GM21390 (cell line): ENCODE results near the gene CIC.

Source experiments
- ATAC-seq: cut with Tn5 transposase; IDR thresholded peaks from one replicate; pipeline ENCODE4 v1.9.1; 2021; ENCODE audit not compliant: unreplicated experiment

Gene CIC

GRCh38 chr19:42268704-42269477, at the start of gene CIC:
TSS of gene CIC (plus strand) at chr19:42269252. CDS start at chr19:42271784, 2,532 bp downstream.
- ATAC-seq, result peak; percentile 77

GRCh38 chr19:42219812-42220750, 49.0 kb upstream of the CIC start, which contains the start of gene ZNF526:
TSS of gene ZNF526 (plus strand) at chr19:42220312. CDS start at chr19:42224404, 4,092 bp downstream.
- peak; percentile 70 for ATAC-seq

DNA sequence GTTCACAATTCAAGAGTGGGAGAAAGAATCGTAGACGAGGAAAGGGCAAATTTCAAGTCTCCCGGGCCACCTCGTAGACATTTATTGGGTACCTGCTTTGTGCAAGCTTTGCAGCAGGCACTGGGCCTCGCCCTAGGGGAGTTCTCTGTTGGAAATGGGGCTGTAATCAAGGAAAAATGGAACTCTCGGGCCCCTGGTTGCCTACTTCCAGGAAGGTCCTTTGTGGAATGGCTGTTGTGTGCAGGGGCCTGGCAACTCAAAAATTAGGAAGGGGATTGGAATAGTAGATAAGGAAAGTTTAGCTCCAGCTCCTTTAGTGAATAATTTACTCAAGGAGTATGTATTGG, 48.3 kb upstream of the CIC start:
- no peak for ATAC-seq

DNA sequence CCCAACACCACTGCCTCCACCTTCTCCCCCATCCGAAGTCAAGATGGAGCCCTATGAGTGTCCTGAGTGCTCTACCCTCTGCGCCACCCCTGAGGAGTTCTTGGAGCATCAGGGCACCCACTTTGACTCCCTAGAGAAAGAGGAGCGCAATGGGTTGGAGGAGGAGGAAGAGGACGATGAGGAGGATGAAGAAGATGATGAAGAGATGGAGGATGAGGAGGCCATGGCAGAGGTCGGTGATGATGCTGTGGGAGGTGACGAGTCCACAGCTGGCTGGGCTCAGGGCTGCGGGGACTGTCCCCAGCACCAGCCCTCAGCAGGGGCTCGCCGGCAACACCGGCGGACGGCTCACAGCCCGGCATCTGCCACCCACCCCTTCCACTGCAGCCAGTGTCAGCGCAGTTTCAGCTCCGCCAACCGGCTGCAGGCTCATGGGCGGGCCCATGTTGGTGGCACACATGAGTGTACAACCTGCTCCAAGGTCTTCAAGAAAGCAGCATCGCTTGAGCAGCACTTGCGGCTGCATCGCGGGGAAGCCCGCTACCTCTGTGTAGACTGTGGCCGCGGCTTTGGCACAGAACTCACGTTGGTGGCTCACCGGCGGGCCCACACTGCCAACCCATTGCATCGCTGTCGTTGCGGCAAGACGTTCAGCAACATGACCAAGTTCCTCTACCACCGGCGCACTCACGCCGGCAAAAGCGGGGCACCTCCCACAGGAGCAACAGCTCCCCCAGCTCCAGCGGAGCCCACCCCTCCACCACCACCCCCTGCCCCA, 43.9 kb upstream of the CIC start:
- no peak for ATAC-seq

GRCh38 chr19:42225718-42226292, 43.2 kb upstream of the CIC start:
- ATAC-seq, result no peak

GRCh38 chr19:42226886-42227285, 42.2 kb upstream of the CIC start:
- no peak for ATAC-seq

- ATAC-seq, result no peak
Measured at GRCh38 chr19:42228641-42229040, 40.4 kb upstream of the CIC start.

DNA sequence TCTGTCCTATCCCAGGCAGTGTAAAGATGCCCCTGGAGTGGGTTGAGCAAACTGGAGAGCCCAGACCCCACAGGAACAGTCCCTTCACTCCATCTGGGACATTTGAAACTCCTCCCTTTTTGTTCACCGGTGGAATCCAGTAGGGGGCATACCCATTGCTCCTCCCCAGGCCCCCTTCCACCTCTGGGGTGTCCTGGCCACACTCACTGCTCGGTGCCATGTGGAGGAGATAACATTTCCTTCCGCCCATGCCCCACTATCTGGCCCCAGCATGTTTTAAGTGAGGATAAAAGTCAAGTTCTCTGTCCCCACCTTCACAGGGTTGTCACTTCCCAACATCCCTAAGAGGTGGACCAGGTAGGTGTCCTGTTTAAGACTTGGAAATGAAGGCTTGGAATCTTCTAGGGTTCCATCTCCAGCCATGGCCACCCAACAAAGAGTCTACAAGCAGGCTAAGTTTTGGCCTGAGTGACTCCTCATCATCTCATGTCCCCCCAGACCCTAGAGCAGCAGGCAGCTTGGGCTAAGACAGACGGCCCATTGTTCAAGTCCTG, 39.7 kb upstream of the CIC start:
- ATAC-seq, result no peak

DNA sequence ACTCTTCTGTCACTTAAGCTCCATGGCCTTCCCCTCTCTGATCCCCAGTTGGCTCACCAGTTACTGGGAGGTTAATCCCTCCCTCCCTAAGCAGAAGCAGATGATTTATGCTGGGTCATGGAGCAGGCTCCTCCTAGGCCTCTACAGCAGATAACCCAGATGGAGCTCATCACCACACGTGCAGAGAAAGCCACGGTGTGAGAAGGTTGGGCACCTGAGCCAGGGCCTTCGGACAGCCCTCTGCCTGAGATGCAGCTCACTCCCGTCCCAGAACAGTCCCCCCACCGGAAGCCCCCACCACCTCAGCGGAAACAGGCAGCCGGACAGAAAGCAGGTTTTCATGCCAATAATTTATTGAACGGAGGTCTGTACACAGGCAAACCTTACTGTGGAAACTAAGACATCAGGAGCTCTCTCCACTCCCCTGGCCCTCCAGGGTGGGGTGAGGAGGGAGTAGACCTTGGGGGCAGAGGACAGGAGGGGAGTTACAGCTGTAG, 39.1 kb upstream of the CIC start:
- ATAC-seq, result no peak

DNA sequence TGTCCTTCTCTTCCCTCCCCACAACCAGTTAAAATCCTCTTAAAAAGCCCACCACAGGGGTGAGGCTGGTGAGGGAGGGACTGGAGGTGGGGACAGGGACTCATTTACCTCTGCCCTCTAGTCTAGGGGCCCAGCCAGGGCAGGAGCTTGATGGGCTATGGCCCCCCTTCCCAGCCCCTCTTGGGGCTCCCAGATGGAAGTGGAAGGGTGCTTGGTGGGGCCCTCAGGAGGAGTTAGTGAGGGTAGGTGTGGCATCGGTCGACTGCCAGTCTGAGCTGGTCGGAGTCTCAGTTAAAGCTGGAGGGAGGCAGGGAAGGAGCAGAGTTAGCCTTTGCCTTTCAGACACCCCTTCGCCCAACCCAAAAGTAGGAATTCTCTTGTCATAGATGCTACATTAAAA, 38.5 kb upstream of the CIC start:
- no peak for ATAC-seq

DNA sequence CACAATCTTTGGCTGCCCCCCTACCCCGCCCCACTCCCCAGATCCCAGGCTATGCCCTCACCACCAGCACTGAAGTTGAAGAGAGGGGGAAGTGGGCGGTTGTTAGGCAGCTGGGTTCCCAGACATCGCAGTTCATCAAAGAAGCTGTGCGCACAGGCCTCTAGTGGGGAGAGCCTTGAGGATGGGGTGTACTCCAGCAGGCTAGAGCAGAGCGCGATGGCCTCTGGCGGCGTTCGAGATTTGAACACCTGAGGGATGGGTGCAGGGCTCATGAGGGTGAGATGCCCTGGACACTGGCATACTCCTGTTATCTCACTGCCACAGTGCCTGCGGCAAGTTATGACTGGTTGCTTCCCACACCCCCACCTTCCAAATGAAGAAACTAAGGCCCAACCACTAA, 36.6 kb upstream of the CIC start:
- no peak for ATAC-seq

- ATAC-seq, result no peak
Measured at GRCh38 chr19:42233106-42233505, 35.9 kb upstream of the CIC start.

DNA sequence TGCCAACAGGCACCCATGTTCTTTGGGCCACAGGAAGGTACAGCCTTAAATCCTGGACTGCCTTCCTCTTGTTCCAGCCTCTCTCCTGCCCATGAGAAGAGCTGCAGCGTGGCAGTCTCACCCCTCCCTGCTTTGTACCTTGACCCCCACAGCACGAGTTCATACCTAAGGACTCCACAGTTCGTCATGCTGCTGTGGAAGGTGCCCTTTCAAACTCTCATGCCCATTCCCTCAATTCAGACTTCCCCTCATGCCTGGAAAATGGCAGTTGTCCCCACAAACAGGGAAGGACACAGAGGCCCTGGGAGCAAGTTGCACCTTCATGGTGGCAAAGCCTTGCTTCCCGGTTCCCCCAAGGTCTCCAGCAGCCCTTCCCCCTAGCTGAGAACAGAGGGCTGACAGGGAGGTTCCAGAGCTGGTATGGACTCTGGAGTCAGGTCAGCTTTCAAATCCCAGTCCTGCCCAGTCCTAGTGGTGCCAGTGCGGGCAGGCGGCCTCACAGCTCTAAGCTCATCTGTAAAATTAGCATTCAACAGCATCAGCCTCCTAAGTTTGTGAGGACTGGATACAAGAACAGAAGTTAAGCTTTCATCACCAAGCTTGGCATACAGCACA, 35.3 kb upstream of the CIC start:
- ATAC-seq, result no peak

- no peak for ATAC-seq
Measured at GRCh38 chr19:42234364-42234763, 34.7 kb upstream of the CIC start.

DNA sequence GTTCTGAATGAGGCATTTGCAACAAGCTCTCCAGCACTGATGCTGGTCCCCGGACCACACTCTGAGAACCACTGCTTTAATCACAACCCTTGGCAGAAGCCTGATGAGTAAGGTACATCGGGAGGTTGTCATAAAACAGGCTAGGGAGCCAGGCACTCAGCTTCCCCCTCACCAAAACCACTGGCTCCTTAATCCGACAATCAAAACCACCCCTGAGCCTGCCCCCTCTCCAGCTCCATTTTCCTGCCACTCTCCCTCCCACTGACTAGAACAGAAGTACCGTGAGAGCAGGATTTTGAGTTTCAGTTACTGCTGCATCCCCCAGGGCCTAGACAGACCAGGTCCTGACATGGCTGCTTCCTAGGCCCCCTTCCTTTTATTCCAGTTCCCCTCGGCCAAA, 33.9 kb upstream of the CIC start:
- ATAC-seq, result no peak

DNA sequence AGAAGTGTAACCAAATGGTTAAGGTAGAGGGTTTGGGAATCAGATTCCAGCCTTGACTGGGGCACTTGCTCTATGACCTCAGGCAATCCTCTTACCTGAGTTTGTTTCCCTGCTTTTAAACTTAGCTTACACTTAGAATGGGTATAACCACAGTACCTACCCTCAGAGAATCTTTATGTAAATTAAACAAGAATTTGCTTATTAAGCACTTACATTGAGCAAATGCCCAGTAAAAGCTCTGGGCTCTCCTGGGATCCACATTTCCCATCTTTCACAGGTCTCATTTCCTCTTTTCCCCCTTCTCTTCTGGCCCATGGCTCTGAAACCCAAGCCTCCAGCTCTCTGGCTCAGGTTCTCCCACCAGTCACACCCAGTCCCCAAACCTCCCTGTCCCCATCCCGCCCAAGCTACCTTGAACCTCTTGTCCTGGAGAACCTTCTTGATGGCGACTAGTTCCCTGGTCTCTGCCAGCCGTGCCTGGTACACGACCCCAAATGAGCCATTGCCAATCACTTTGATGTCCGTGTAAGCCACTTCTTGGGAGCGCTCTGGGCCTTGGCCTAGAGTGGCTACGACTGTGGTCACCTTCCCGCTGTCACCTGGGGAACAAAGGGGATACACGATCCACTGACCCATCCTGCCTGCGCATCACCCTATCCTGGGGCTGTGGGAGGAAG, 29.4 kb upstream of the CIC start:
- ATAC-seq, result no peak

GRCh38 chr19:42241279-42241678, 27.8 kb upstream of the CIC start:
- no peak for ATAC-seq

DNA sequence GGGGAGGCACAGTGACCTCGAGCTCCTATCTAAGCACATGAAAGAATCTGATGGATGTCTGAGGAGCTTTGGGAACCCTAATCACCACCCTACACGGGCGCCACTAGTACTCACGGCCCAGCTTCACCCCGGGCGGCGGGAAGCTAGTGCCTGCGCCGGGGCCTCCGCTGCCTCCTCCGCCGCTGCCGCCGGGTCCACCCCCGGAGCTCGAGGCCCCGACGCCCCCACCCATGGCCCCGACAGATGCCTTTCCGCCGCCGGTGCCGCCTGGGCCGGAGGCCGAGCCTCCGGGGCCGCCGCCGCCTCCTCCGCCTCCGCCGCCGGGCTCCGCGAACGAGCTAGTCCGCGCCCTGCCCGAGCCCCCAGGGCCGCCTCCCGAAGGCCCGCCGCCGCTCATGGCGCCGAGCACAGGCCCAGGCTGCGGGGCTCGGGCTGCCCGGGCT, 27.0 kb upstream of the CIC start:
- ATAC-seq, result no peak
